ENCODE results near the gene IFNL4.
"Not testable (repeated sequence)": the region's sequence is repeated elsewhere in the genome, so short reads cannot be mapped to it uniquely, and the experiment has no call there.

IFNL4 gene

GRCh38 chr19:39254531-39255345, 6.1 kb upstream of the IFNL4 start:
- peak; percentile 16 for DNase-seq (ENCODE audit: low spot score)

- no peak for DNase-seq (ENCODE audit: low spot score)
These were observed 4.9 kb upstream of the IFNL4 start for GRCh38 chr19:39253374-39254149.

GRCh38 chr19:39252458-39252857, 3.8 kb upstream of the IFNL4 start:
- no peak for DNase-seq (ENCODE audit: low spot score)

GRCh38 chr19:39251846-39252245, 3.2 kb upstream of the IFNL4 start:
- DNase-seq (ENCODE audit: low spot score), result no peak

- DNase-seq (ENCODE audit: low spot score), result no peak
These were observed 2.4 kb upstream of the IFNL4 start for GRCh38 chr19:39251081-39251480.

GRCh38 chr19:39247701-39248664, 673 bp downstream of the IFNL4 start:
- no peak for DNase-seq (ENCODE audit: low spot score)

- DNase-seq (ENCODE audit: low spot score), result no peak
These were observed 1.5 kb downstream of the IFNL4 start for GRCh38 chr19:39246951-39247669.

- DNase-seq (ENCODE audit: low spot score), result not testable (repeated sequence)
These were observed 3.5 kb downstream of the IFNL4 start for GRCh38 chr19:39245166-39245565.

- DNase-seq (ENCODE audit: low spot score), result not testable (repeated sequence)
These were observed 4.1 kb downstream of the IFNL4 start, which contains the start of gene IFNL3 for GRCh38 chr19:39244410-39245100. TSS of gene IFNL3 (minus strand) at chr19:39245006. CDS start at chr19:39244967, 39 bp downstream.

- DNase-seq (ENCODE audit: low spot score), result not testable (repeated sequence)
These were observed 4.9 kb downstream of the IFNL4 start for GRCh38 chr19:39243741-39244140.

GRCh38 chr19:39240421-39240820, 8.2 kb downstream of the IFNL4 start:
- no peak for DNase-seq (ENCODE audit: low spot score)

- no peak for DNase-seq (ENCODE audit: low spot score)
These were observed 9.7 kb downstream of the IFNL4 start for GRCh38 chr19:39238944-39239343.

GRCh38 chr19:39238209-39238608, 10.4 kb downstream of the IFNL4 start:
- DNase-seq (ENCODE audit: low spot score), result no peak

- peak; percentile 86 for DNase-seq (ENCODE audit: low spot score)
These were observed 11.2 kb downstream of the IFNL4 start for GRCh38 chr19:39237200-39238184.

- no peak for DNase-seq (ENCODE audit: low spot score)
These were observed 12.1 kb downstream of the IFNL4 start for GRCh38 chr19:39236527-39236926.

GRCh38 chr19:39232708-39233107, 15.9 kb downstream of the IFNL4 start:
- DNase-seq (ENCODE audit: low spot score), result no peak

GRCh38 chr19:39230096-39230764, 18.4 kb downstream of the IFNL4 start:
- DNase-seq (ENCODE audit: low spot score), result no peak

GRCh38 chr19:39224910-39225309, 23.7 kb downstream of the IFNL4 start:
- DNase-seq (ENCODE audit: low spot score), result no peak

Measured in SW480 (cell line).